Epithelial cell of prostate (primary cell): ENCODE measurements around the gene GPR141.
"Not testable (repeated sequence)": the region's sequence is repeated elsewhere in the genome, so short reads cannot be mapped to it uniquely, and the experiment has no call there.

Source experiments
- DNase-seq: peaks from one replicate; pipeline ENCODE4 v3.0.0-alpha.2; 2011; ENCODE audit warnings: low read depth, low spot score
- H3K27ac ChIP-seq: fragments of 450-650 bp; 2 replicates; pipeline ENCODE4 v1.5.1; 2017; ENCODE audit warnings: mild to moderate bottlenecking

The GPR141 gene

GRCh38 chr7:37684927-37685326 is 1.4 kb downstream of the GPR141 start:
- H3K27ac ChIP-seq: no peak overlapping the region
- no peak for DNase-seq

GRCh38 chr7:37686556-37687345 is 3.2 kb downstream of the GPR141 start:
- DNase-seq: no peak
- H3K27ac ChIP-seq: no peak overlapping the region

GRCh38 chr7:37690206-37690605 is 6.6 kb downstream of the GPR141 start:
- H3K27ac ChIP-seq: no peak overlapping the region
- no peak for DNase-seq

- no peak for DNase-seq
- H3K27ac ChIP-seq: no peak overlapping the region
Measured at GRCh38 chr7:37694208-37695094, 10.9 kb downstream of the GPR141 start.

- DNase-seq: no peak
- H3K27ac ChIP-seq: no peak overlapping the region
Measured at GRCh38 chr7:37698276-37698675, 14.7 kb downstream of the GPR141 start.

- no peak overlapping the region for H3K27ac ChIP-seq
- DNase-seq: no peak
Measured at GRCh38 chr7:37698782-37699181, 15.2 kb downstream of the GPR141 start.

GRCh38 chr7:37701769-37702168 is 18.2 kb downstream of the GPR141 start:
- no peak overlapping the region for H3K27ac ChIP-seq
- no peak for DNase-seq

GRCh38 chr7:37703361-37703760 is 19.8 kb downstream of the GPR141 start:
- no peak for DNase-seq
- H3K27ac ChIP-seq: no peak overlapping the region

GRCh38 chr7:37704328-37704833 is 20.8 kb downstream of the GPR141 start:
- not testable (repeated sequence) for DNase-seq, H3K27ac ChIP-seq

GRCh38 chr7:37705976-37706375 is 22.4 kb downstream of the GPR141 start:
- H3K27ac ChIP-seq: no peak overlapping the region
- DNase-seq: no peak

- DNase-seq: no peak
- H3K27ac ChIP-seq: no peak overlapping the region
Measured at GRCh38 chr7:37706804-37707203, 23.2 kb downstream of the GPR141 start.

- DNase-seq: no peak
- H3K27ac ChIP-seq: no peak overlapping the region
Measured at GRCh38 chr7:37707754-37708485, 24.4 kb downstream of the GPR141 start.

- no peak overlapping the region for H3K27ac ChIP-seq
- no peak for DNase-seq
Measured at GRCh38 chr7:37709631-37710509, 26.3 kb downstream of the GPR141 start.

GRCh38 chr7:37713613-37714012 is 30.0 kb downstream of the GPR141 start:
- no peak overlapping the region for H3K27ac ChIP-seq
- no peak for DNase-seq

- DNase-seq: no peak
- no peak overlapping the region for H3K27ac ChIP-seq
Measured at GRCh38 chr7:37714606-37715005, 31.0 kb downstream of the GPR141 start.

- H3K27ac ChIP-seq: no peak overlapping the region
- DNase-seq: no peak
Measured at GRCh38 chr7:37718585-37718984, 35.0 kb downstream of the GPR141 start.

GRCh38 chr7:37719077-37719476 is 35.5 kb downstream of the GPR141 start:
- no peak overlapping the region for H3K27ac ChIP-seq
- no peak for DNase-seq

- H3K27ac ChIP-seq: no peak overlapping the region
- no peak for DNase-seq
Measured at GRCh38 chr7:37724732-37725131, 41.2 kb downstream of the GPR141 start.

- DNase-seq: no peak
- no peak overlapping the region for H3K27ac ChIP-seq
Measured at GRCh38 chr7:37726016-37726415, 42.5 kb downstream of the GPR141 start.

GRCh38 chr7:37728747-37729146 is 45.2 kb downstream of the GPR141 start:
- peak; percentile 22 for DNase-seq
- peak overlapping the region; percentile 48 for H3K27ac ChIP-seq
